Measurements from ENCODE around the gene ZNF417. TPM values are rescaled to one million over a fixed set of nuclear protein-coding genes. Genes with fewer than 3 reads are reported as not detected.

ZNF417 gene
- total and polyA plus RNA-seq, 2 of the 8 experiments (the other 6 are each of a cell fraction or from before 2014, with no cell fraction given) = 5.4 to 19.2 TPM

- H3K23ac ChIP-seq (ENCODE audit: insufficient read length) = no peak overlapping the region
- FAIRE-seq = no peak
Measured at GRCh38 chr19:57872450-57872849, 43.9 kb downstream of the ZNF417 start.

More at GRCh38 chr19:57872450-57872849, 43.9 kb downstream of the ZNF417 start:
- Histone ChIP-seq H3K14ac (ENCODE audit: insufficient read length) (no peak overlapping the region), H4K91ac (replicated peaks; ENCODE audit: insufficient read length, low read length) (no peak overlapping the region), H2BK5ac (ENCODE audit: low read depth, low read length) (no peak overlapping the region), H3K79me2 (ENCODE audit: control insufficient read depth in 1 of 2, insufficient read depth in 2 of 2, low read length in 2 of 2) (peaks cover 10 to 76% of the 10 kb centered on the region in 2 experiments), H3K18ac (ENCODE audit: extremely low read depth, low read length) (no peak overlapping the region), H3K79me1 (ENCODE audit: low read depth, low read length) (peaks cover 10% of the 10 kb centered on the region), H3K4me1 (replicated peaks in 1 of 4; ENCODE audit: control insufficient read depth in 3 of 4, insufficient read depth in 4 of 4, low read length in 3 of 4) (no peaks in the 10 kb centered on the region), H4K5ac (ENCODE audit: insufficient read length, low read depth, low read length) (no peak overlapping the region), H2BK120ac (replicated peaks; ENCODE audit: low read depth, low read length) (no peak overlapping the region), H2BK15ac (ENCODE audit: low read length) (no peak overlapping the region), H3K27ac (ENCODE audit: low read depth, low read length) (no peak overlapping the region), H3K9ac (replicated peaks in 1 of 4; ENCODE audit: extremely low read depth in 1 of 4, low read depth in 3 of 4, low read length in 3 of 4) (no peak overlapping the region), H3K36me3 (ENCODE audit: control insufficient read depth in 2 of 4, insufficient read depth in 4 of 4, low read length in 3 of 4) (peaks cover 37 to 75% (median 61%) of the 10 kb centered on the region in 4 experiments), H4K20me1 (replicated peaks in 1 of 2; ENCODE audit: control insufficient read depth in 1 of 2, insufficient read depth in 2 of 2, low read length in 2 of 2) (peaks cover 0 to 7% of the 10 kb centered on the region in 2 experiments), H2BK20ac (ENCODE audit: low read length) (no peak overlapping the region), H2BK12ac (ENCODE audit: low read depth, low read length) (no peak overlapping the region), H3K27me3 (replicated peaks in 1 of 4; ENCODE audit: control insufficient read depth in 3 of 4, extremely low read depth in 1 of 4, insufficient read depth in 3 of 4, low read length in 3 of 4) (no peaks in the 10 kb centered on the region), H3K4ac (replicated peaks; ENCODE audit: insufficient read length, low read depth, low read length) (no peak overlapping the region), H3K4me2 (ENCODE audit: insufficient read depth in 1 of 2, low read depth in 2 of 2, low read length in 2 of 2) (no peak overlapping the region), H3K23me2 (ENCODE audit: low read depth, low read length) (no peaks in the 10 kb centered on the region), H3K9me3 (ENCODE audit: insufficient read depth in 2 of 2, low read depth in 1 of 2, low read length in 1 of 2) (peaks cover 46 to 50% of the 10 kb centered on the region in 2 experiments), H3K56ac (replicated peaks; ENCODE audit: insufficient read length, low read depth, low read length) (no peak overlapping the region), H2AFZ (ENCODE audit: low read length) (no peak overlapping the region), H3K4me3 (ENCODE audit: extremely low read depth in 1 of 4, insufficient read depth in 2 of 4, low read depth in 3 of 4, low read length in 4 of 4) (no peak overlapping the region), H2AK5ac (ENCODE audit: low read depth, low read length) (no peak overlapping the region), H4K8ac (ENCODE audit: extremely low read depth, insufficient read depth, low read length) (no peak overlapping the region)
- POLR2A ChIA-PET (ENCODE audit: partially characterized antibody) = interaction anchor here (1.0 to 8.7 kb wide), 9 partner anchors 10 to 57 kb away, joined by 3 to 94 read pairs (median 3); partner anchors contain the start of genes ZNF552 and ZNF814
- CTCF ChIA-PET (ENCODE audit: partially characterized antibody) = no interaction called here
- DNase-seq (ENCODE audit: low read depth in 1 of 2, low spot score in 2 of 2) = no peak
- no peak for TF ChIP-seq NRF1 (IDR thresholded peaks at IDR 0.05; ENCODE audit: low read depth, low read length)
- no peak for TF ChIP-seq CHD2 (IDR thresholded peaks at IDR 0.05; ENCODE audit: low read length)
- TF ChIP-seq BRCA1 (IDR thresholded peaks at IDR 0.05; ENCODE audit: low read depth, low read length) = no peak
- no peak for TF ChIP-seq HDAC2 (IDR thresholded peaks at IDR 0.05; ENCODE audit: borderline replicate concordance in 1 of 2, low read depth in 2 of 2, low read length in 2 of 2)
- TF ChIP-seq POLR2A (IDR thresholded peaks at IDR 0.05; ENCODE audit: control extremely low read depth in 1 of 2, low read depth in 2 of 2, low read length in 2 of 2) = peak in 1 of 2 experiments; percentile 16; a peak in 1 of 3 replicates
- no peak for TF ChIP-seq GABPA (IDR thresholded peaks at IDR 0.05; ENCODE audit: borderline replicate concordance, insufficient read depth, low read length)
- no peak for TF ChIP-seq KDM5A (IDR thresholded peaks at IDR 0.05; ENCODE audit: low read length)
- no peak for TF ChIP-seq CTCF (IDR thresholded peaks at IDR 0.05; ENCODE audit: control extremely low read depth in 1 of 3, insufficient read depth in 1 of 3, low read depth in 1 of 3, low read length in 3 of 3)
- TF ChIP-seq TBP (IDR thresholded peaks at IDR 0.05; ENCODE audit: low read depth, low read length) = no peak
- TF ChIP-seq BACH1 (IDR thresholded peaks at IDR 0.05; ENCODE audit: low read length) = no peak
- no peak for TF ChIP-seq SRF (IDR thresholded peaks at IDR 0.05; ENCODE audit: low read depth, low read length)
- no peak for TF ChIP-seq RXRA (IDR thresholded peaks at IDR 0.05; ENCODE audit: insufficient read depth, low read depth, low read length)
- TF ChIP-seq POLR2AphosphoS5 (IDR thresholded peaks at IDR 0.05; ENCODE audit: low read depth, low read length) = peak; percentile 22; the same call in 1 of the 2 replicates
